TTC549 (cell line): ENCODE measurements around the gene C17orf75.
"Not testable (repeated sequence)": the region's sequence is repeated elsewhere in the genome, so short reads cannot be mapped to it uniquely, and the experiment has no call there.

Experiments
- FAIRE-seq: peaks from 2 replicates; lab custom pipeline; 2012; peaks lifted over from hg19 to GRCh38; lab: Jason Lieb, UNC

C17orf75 gene

GRCh38 chr17:32342603-32343325 lies 791 bp upstream of the C17orf75 start:
- no peak for FAIRE-seq

GRCh38 chr17:32341141-32341856 lies 674 bp downstream of the C17orf75 start:
- FAIRE-seq: no peak

GRCh38 chr17:32335687-32336086 lies 6.3 kb downstream of the C17orf75 start:
- FAIRE-seq: no peak

GRCh38 chr17:32335046-32335445 lies 6.9 kb downstream of the C17orf75 start:
- no peak for FAIRE-seq

- no peak for FAIRE-seq
Measured at GRCh38 chr17:32333187-32333586, 8.8 kb downstream of the C17orf75 start.

GRCh38 chr17:32331243-32332040 lies 10.5 kb downstream of the C17orf75 start:
- FAIRE-seq: no peak

- FAIRE-seq: no peak
Measured at GRCh38 chr17:32330147-32330546, 11.8 kb downstream of the C17orf75 start.

- no peak for FAIRE-seq
Measured at GRCh38 chr17:32327911-32328310, 14.1 kb downstream of the C17orf75 start.

GRCh38 chr17:32323811-32324491 lies 18.0 kb downstream of the C17orf75 start:
- FAIRE-seq: no peak

- FAIRE-seq: no peak
Measured at GRCh38 chr17:32323046-32323445, 18.9 kb downstream of the C17orf75 start.

- no peak for FAIRE-seq
Measured at GRCh38 chr17:32320847-32321246, 21.1 kb downstream of the C17orf75 start.

GRCh38 chr17:32320080-32320479 lies 21.9 kb downstream of the C17orf75 start:
- FAIRE-seq: not testable (repeated sequence)

- FAIRE-seq: no peak
Measured at GRCh38 chr17:32319548-32319905, 22.4 kb downstream of the C17orf75 start.

GRCh38 chr17:32318071-32318470 lies 23.9 kb downstream of the C17orf75 start:
- no peak for FAIRE-seq

- FAIRE-seq: no peak
Measured at GRCh38 chr17:32317353-32317752, 24.6 kb downstream of the C17orf75 start.

- FAIRE-seq: not testable (repeated sequence)
Measured at GRCh38 chr17:32316653-32317052, 25.3 kb downstream of the C17orf75 start.

- no peak for FAIRE-seq
Measured at GRCh38 chr17:32315171-32315570, 26.8 kb downstream of the C17orf75 start.

GRCh38 chr17:32314636-32315035 lies 27.3 kb downstream of the C17orf75 start:
- no peak for FAIRE-seq

GRCh38 chr17:32311028-32311536 lies 30.9 kb downstream of the C17orf75 start:
- FAIRE-seq: no peak

- FAIRE-seq: no peak
Measured at GRCh38 chr17:32307658-32308057, 34.3 kb downstream of the C17orf75 start.

GRCh38 chr17:32305049-32305448 lies 36.9 kb downstream of the C17orf75 start:
- no peak for FAIRE-seq

GRCh38 chr17:32303781-32304288 lies 38.1 kb downstream of the C17orf75 start:
- FAIRE-seq: no peak
